ENCODE measurements around the gene STARD9.

The STARD9 gene

GRCh38 chr15:42693942-42694341, 118.5 kb downstream of the STARD9 start:
- no peak for DNase-seq (ENCODE audit: low read depth in 2 of 2)

- DNase-seq (ENCODE audit: low read depth in 2 of 2), result no peak
Measured at GRCh38 chr15:42694398-42694797, 119.0 kb downstream of the STARD9 start.

GRCh38 chr15:42695527-42696071, 120.2 kb downstream of the STARD9 start:
- DNase-seq (ENCODE audit: low read depth in 2 of 2), result no peak

- no peak for DNase-seq (ENCODE audit: low read depth in 2 of 2)
Measured at GRCh38 chr15:42696626-42697025, 121.2 kb downstream of the STARD9 start.

GRCh38 chr15:42704492-42704926, 129.1 kb downstream of the STARD9 start:
- peak; percentile 5 to 26 for DNase-seq (ENCODE audit: low read depth in 2 of 2)

- no peak for DNase-seq (ENCODE audit: low read depth in 2 of 2)
Measured at GRCh38 chr15:42705336-42705735, 129.9 kb downstream of the STARD9 start.

GRCh38 chr15:42707068-42707467, 131.7 kb downstream of the STARD9 start:
- no peak for DNase-seq (ENCODE audit: low read depth in 2 of 2)

GRCh38 chr15:42707873-42708544, 132.6 kb downstream of the STARD9 start:
- DNase-seq (ENCODE audit: low read depth in 2 of 2), result no peak

GRCh38 chr15:42710662-42711061, 135.3 kb downstream of the STARD9 start:
- no peak for DNase-seq (ENCODE audit: low read depth in 2 of 2)

GRCh38 chr15:42711746-42712145, 136.3 kb downstream of the STARD9 start:
- DNase-seq (ENCODE audit: low read depth in 2 of 2), result no peak

GRCh38 chr15:42712584-42712983, 137.2 kb downstream of the STARD9 start:
- DNase-seq (ENCODE audit: low read depth in 2 of 2), result no peak

- DNase-seq (ENCODE audit: low read depth in 2 of 2), result no peak
Measured at GRCh38 chr15:42716125-42716524, 140.7 kb downstream of the STARD9 start.

GRCh38 chr15:42716626-42717025, 141.2 kb downstream of the STARD9 start:
- DNase-seq (ENCODE audit: low read depth in 2 of 2), result no peak

GRCh38 chr15:42719043-42719442, 143.6 kb downstream of the STARD9 start:
- DNase-seq (ENCODE audit: low read depth in 2 of 2), result no peak

GRCh38 chr15:42720071-42720470, 144.7 kb downstream of the STARD9 start:
- no peak for DNase-seq (ENCODE audit: low read depth in 2 of 2)

- no peak for DNase-seq (ENCODE audit: low read depth in 2 of 2)
Measured at GRCh38 chr15:42721016-42721415, 145.6 kb downstream of the STARD9 start.

- DNase-seq (ENCODE audit: low read depth in 2 of 2), result no peak
Measured at GRCh38 chr15:42721916-42722315, 146.5 kb downstream of the STARD9 start.

GRCh38 chr15:42723068-42723467, 147.7 kb downstream of the STARD9 start:
- DNase-seq (ENCODE audit: low read depth in 2 of 2), result no peak

- no peak for DNase-seq (ENCODE audit: low read depth in 2 of 2)
Measured at GRCh38 chr15:42724276-42724675, 148.9 kb downstream of the STARD9 start.

- DNase-seq (ENCODE audit: low read depth in 2 of 2), result no peak
Measured at GRCh38 chr15:42725331-42725903, 150.0 kb downstream of the STARD9 start.

GRCh38 chr15:42726114-42726513, 150.7 kb downstream of the STARD9 start:
- DNase-seq (ENCODE audit: low read depth in 2 of 2), result no peak

- DNase-seq (ENCODE audit: low read depth in 2 of 2), result no peak
Measured at GRCh38 chr15:42727750-42728381, 152.5 kb downstream of the STARD9 start.

GRCh38 chr15:42728560-42728959, 153.2 kb downstream of the STARD9 start:
- no peak for DNase-seq (ENCODE audit: low read depth in 2 of 2)

Measured in stimulated activated CD8-positive, alpha-beta memory T cell treated with anti-CD3 and anti-CD28 coated beads, Interleukin-7, amount 100 ng/mL, for 1 hour (primary cell).